BLaER1 (cell line): ENCODE measurements around the gene ZC3H7A.
"Not testable (repeated sequence)": the region's sequence is repeated elsewhere in the genome, so short reads cannot be mapped to it uniquely, and the experiment has no call there.

Experiments used
- H3K27ac ChIP-seq: shearing (Covaris generic); formaldehyde crosslinking; 2 replicates; pipeline ENCODE4 v1.8.1; 2022
- H3K27me3 ChIP-seq: shearing (Covaris generic); formaldehyde crosslinking; 2 replicates; pipeline ENCODE4 v1.8.1; 2022
- H3K36me3 ChIP-seq: shearing (Covaris generic); formaldehyde crosslinking; 2 replicates; pipeline ENCODE4 v1.8.1; 2022
- H3K4me1 ChIP-seq: shearing (Covaris generic); formaldehyde crosslinking; 2 replicates; pipeline ENCODE4 v1.8.1; 2022
- H3K4me2 ChIP-seq: shearing (Covaris generic); formaldehyde crosslinking; 2 replicates; pipeline ENCODE4 v1.8.1; 2022
- H3K4me3 ChIP-seq: shearing (Covaris generic); formaldehyde crosslinking; 2 replicates; pipeline ENCODE4 v1.8.1; 2022
- H3K9ac ChIP-seq: shearing (Covaris generic); formaldehyde crosslinking; 2 replicates; pipeline ENCODE4 v1.8.1; 2022
- H3K9me3 ChIP-seq: shearing (Covaris generic); formaldehyde crosslinking; 2 replicates; pipeline ENCODE4 v1.8.1; 2022
- H4K20me1 ChIP-seq: shearing (Covaris generic); formaldehyde crosslinking; 2 replicates; pipeline ENCODE4 v1.8.1; 2022
- Cebpa-rat ChIP-seq: shearing (Covaris generic); IDR thresholded peaks from 2 replicates; pipeline ENCODE4 v1.8.1; 2022

The ZC3H7A gene

GRCh38 chr16:11828696-11829095, 31.6 kb upstream of the ZC3H7A start:
- Histone ChIP-seq H3K4me2 (no peak overlapping the region), H3K4me1 (no peaks in the 10 kb centered on the region), H3K36me3 (no peaks in the 10 kb centered on the region), H3K4me3 (no peak overlapping the region), H3K9ac (no peak overlapping the region), H3K27ac (no peak overlapping the region), H4K20me1 (no peaks in the 10 kb centered on the region), H3K27me3 (no peaks in the 10 kb centered on the region), H3K9me3 (no peaks in the 10 kb centered on the region)
- no peak for TF ChIP-seq Cebpa-rat

GRCh38 chr16:11825520-11826165, 28.6 kb upstream of the ZC3H7A start:
- not testable (repeated sequence) for H4K20me1 ChIP-seq, H3K4me3 ChIP-seq, H3K27me3 ChIP-seq, H3K4me2 ChIP-seq, H3K27ac ChIP-seq, H3K36me3 ChIP-seq, H3K9ac ChIP-seq, H3K9me3 ChIP-seq, H3K4me1 ChIP-seq

GRCh38 chr16:11824362-11824761, 27.3 kb upstream of the ZC3H7A start:
- H4K20me1 ChIP-seq, result no peaks in the 10 kb centered on the region
- TF ChIP-seq Cebpa-rat, result no peak
- H3K27ac ChIP-seq, result no peak overlapping the region
- no peaks in the 10 kb centered on the region for H3K27me3 ChIP-seq
- no peak overlapping the region for H3K4me2 ChIP-seq
- no peak overlapping the region for H3K9ac ChIP-seq
- H3K36me3 ChIP-seq, result no peaks in the 10 kb centered on the region
- no peaks in the 10 kb centered on the region for H3K9me3 ChIP-seq
- H3K4me1 ChIP-seq, result no peaks in the 10 kb centered on the region
- H3K4me3 ChIP-seq, result no peak overlapping the region

- not testable (repeated sequence) for H3K27ac ChIP-seq, H4K20me1 ChIP-seq, H3K9ac ChIP-seq, H3K36me3 ChIP-seq, H3K4me2 ChIP-seq, H3K27me3 ChIP-seq, H3K4me3 ChIP-seq, H3K9me3 ChIP-seq, H3K4me1 ChIP-seq
Measured at GRCh38 chr16:11823645-11824044, 26.6 kb upstream of the ZC3H7A start.

DNA sequence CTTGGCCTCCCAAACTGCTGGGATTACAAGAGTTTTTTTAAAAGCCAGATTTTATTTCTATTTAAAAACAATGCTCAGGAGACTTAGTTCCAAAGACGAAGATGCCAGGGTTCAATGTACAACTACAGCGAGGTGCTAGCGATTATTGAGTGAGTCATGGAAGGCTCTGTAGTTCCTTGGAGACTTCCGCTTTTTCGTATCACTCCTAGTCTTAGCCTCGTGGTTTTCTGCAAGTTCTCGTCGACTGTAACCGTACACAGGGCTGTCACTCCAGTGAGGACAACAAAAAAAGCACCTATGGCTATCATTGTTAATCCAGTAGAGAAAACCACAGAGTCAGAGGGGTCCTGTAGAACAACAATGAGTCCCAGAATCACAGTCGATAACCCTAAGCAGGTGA, 22.7 kb upstream of the ZC3H7A start:
- Histone ChIP-seq H3K9me3 (no peaks in the 10 kb centered on the region), H3K36me3 (no peaks in the 10 kb centered on the region), H3K9ac (no peak overlapping the region), H3K27ac (no peak overlapping the region), H3K4me2 (no peak overlapping the region), H3K4me3 (no peak overlapping the region), H4K20me1 (no peaks in the 10 kb centered on the region), H3K4me1 (no peaks in the 10 kb centered on the region), H3K27me3 (no peaks in the 10 kb centered on the region)
- no peak for TF ChIP-seq Cebpa-rat

- not testable (repeated sequence) for H3K9ac ChIP-seq, H3K27ac ChIP-seq, H3K36me3 ChIP-seq, H3K9me3 ChIP-seq, H3K4me1 ChIP-seq, H3K4me3 ChIP-seq, H3K27me3 ChIP-seq, H4K20me1 ChIP-seq, H3K4me2 ChIP-seq
Measured at GRCh38 chr16:11818970-11819369, 21.9 kb upstream of the ZC3H7A start.

GRCh38 chr16:11816123-11816522, 19.1 kb upstream of the ZC3H7A start:
- Histone ChIP-seq H3K27me3 (no peaks in the 10 kb centered on the region), H3K36me3 (no peaks in the 10 kb centered on the region), H3K4me2 (no peak overlapping the region), H3K9ac (no peak overlapping the region), H3K9me3 (no peaks in the 10 kb centered on the region), H3K27ac (no peak overlapping the region), H3K4me3 (no peak overlapping the region), H4K20me1 (no peaks in the 10 kb centered on the region), H3K4me1 (peaks cover 7% of the 10 kb centered on the region)
- no peak for TF ChIP-seq Cebpa-rat

DNA sequence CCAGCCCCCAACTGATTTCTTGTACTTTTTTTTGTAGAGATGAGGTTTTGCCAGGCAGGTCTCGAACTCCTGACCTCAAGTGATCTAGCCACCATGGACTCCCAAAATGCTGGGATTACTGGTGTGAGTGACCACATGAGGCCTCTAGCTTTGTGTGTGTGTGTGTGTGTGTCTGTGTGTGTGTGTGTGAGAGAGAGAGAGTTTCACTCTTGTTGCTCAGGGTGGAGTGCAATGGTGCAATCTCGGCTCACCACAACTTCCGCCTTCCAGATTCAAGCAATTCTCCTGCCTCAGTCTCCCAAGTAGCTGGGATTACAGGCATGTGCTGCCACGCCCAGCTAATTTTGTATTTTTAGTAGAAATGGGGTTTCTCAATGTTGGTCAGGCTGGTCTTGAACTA, 17.7 kb upstream of the ZC3H7A start:
- not testable (repeated sequence) for H3K9me3 ChIP-seq, H3K27ac ChIP-seq, H3K9ac ChIP-seq, H3K4me3 ChIP-seq, H3K4me2 ChIP-seq, H3K36me3 ChIP-seq, H3K27me3 ChIP-seq, H4K20me1 ChIP-seq
- peaks cover 16% of the 10 kb centered on the region for H3K4me1 ChIP-seq

- no peak for TF ChIP-seq Cebpa-rat
- Histone ChIP-seq H3K27me3 (no peaks in the 10 kb centered on the region), H3K4me3 (no peak overlapping the region), H3K9me3 (no peaks in the 10 kb centered on the region), H3K27ac (no peak overlapping the region), H4K20me1 (no peaks in the 10 kb centered on the region), H3K9ac (no peak overlapping the region), H3K36me3 (no peaks in the 10 kb centered on the region), H3K4me1 (0 out of 2 replicates have a peak, but pooled peaks cover 10% of the 10 kb centered on the region), H3K4me2 (no peak overlapping the region)
Measured at GRCh38 chr16:11806721-11807120, 9.7 kb upstream of the ZC3H7A start.

DNA sequence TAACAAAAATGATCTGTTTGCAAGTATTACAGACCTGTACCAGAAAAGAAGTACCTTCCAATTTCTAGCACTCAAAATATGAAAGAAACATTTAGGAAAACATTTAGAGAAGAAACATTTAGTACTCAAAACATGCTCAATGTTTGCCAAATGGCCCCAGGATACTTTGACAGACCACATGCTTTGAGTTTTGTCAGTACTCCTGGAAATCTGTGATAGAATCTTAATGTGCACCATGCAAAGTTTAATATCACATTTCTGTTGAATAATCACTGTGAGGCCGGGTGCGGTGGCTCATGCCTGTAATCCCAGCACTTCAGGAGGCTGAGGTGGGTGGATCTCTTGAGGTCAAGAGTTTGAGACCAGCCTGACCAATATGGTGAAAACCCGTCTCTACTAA, 8.5 kb upstream of the ZC3H7A start:
- no peak for TF ChIP-seq Cebpa-rat
- H3K27ac ChIP-seq, result no peak overlapping the region
- H3K36me3 ChIP-seq, result no peaks in the 10 kb centered on the region
- no peak overlapping the region for H3K9ac ChIP-seq
- H3K9me3 ChIP-seq, result no peaks in the 10 kb centered on the region
- H4K20me1 ChIP-seq, result no peaks in the 10 kb centered on the region
- no peak overlapping the region for H3K4me3 ChIP-seq
- H3K4me1 ChIP-seq, result peaks cover 21% of the 10 kb centered on the region
- no peak overlapping the region for H3K4me2 ChIP-seq
- H3K27me3 ChIP-seq, result no peaks in the 10 kb centered on the region

GRCh38 chr16:11801481-11802021, 4.5 kb upstream of the ZC3H7A start:
- no peak overlapping the region for H3K9ac ChIP-seq
- peak overlapping the region; percentile 87 for H3K4me2 ChIP-seq
- H3K4me1 ChIP-seq, result peaks cover 38% of the 10 kb centered on the region
- no peaks in the 10 kb centered on the region for H3K9me3 ChIP-seq
- no peaks in the 10 kb centered on the region for H3K27me3 ChIP-seq
- no peaks in the 10 kb centered on the region for H3K36me3 ChIP-seq
- no peak for TF ChIP-seq Cebpa-rat
- no peak overlapping the region for H3K4me3 ChIP-seq
- H3K27ac ChIP-seq, result 0 out of 2 replicates have a peak overlapping the region, but pooled peaks have one; percentile 96
- no peaks in the 10 kb centered on the region for H4K20me1 ChIP-seq
